ENCODE measurements around the gene CLCN3.
"Not testable (repeated sequence)": the region's sequence is repeated elsewhere in the genome, so short reads cannot be mapped to it uniquely, and the experiment has no call there.

Gene CLCN3

GRCh38 chr4:169707958-169708643, 87.7 kb downstream of the CLCN3 start:
- DNase-seq (ENCODE audit: low read depth) = no peak

- DNase-seq (ENCODE audit: low read depth) = no peak
These were observed 95.4 kb downstream of the CLCN3 start for GRCh38 chr4:169715826-169716225.

- DNase-seq (ENCODE audit: low read depth) = no peak
These were observed 96.3 kb downstream of the CLCN3 start for GRCh38 chr4:169716677-169717076.

GRCh38 chr4:169720529-169720928, 100.2 kb downstream of the CLCN3 start:
- DNase-seq (ENCODE audit: low read depth) = no peak

GRCh38 chr4:169723207-169723965, 103.0 kb downstream of the CLCN3 start:
- DNase-seq (ENCODE audit: low read depth) = no peak

GRCh38 chr4:169724260-169724659, 103.9 kb downstream of the CLCN3 start:
- no peak for DNase-seq (ENCODE audit: low read depth)

- no peak for DNase-seq (ENCODE audit: low read depth)
These were observed 107.2 kb downstream of the CLCN3 start for GRCh38 chr4:169727616-169728015.

GRCh38 chr4:169730564-169730963, 110.2 kb downstream of the CLCN3 start:
- DNase-seq (ENCODE audit: low read depth) = no peak

- DNase-seq (ENCODE audit: low read depth) = not testable (repeated sequence)
These were observed 118.2 kb downstream of the CLCN3 start for GRCh38 chr4:169738604-169739003.

GRCh38 chr4:169741569-169741968, 121.2 kb downstream of the CLCN3 start:
- DNase-seq (ENCODE audit: low read depth) = no peak

- DNase-seq (ENCODE audit: low read depth) = no peak
These were observed 124.2 kb downstream of the CLCN3 start for GRCh38 chr4:169744601-169745000.

- no peak for DNase-seq (ENCODE audit: low read depth)
These were observed 124.9 kb downstream of the CLCN3 start for GRCh38 chr4:169745291-169745690.

- no peak for DNase-seq (ENCODE audit: low read depth)
These were observed 136.7 kb downstream of the CLCN3 start for GRCh38 chr4:169756971-169757574.

- DNase-seq (ENCODE audit: low read depth) = peak; percentile 92
These were observed 137.3 kb downstream of the CLCN3 start, which contains the start of gene HPF1 for GRCh38 chr4:169757575-169758184. TSS of gene HPF1 (minus strand) at chr4:169757944. CDS start at chr4:169757877, 67 bp downstream.

GRCh38 chr4:169758401-169758962, 138.1 kb downstream of the CLCN3 start:
- DNase-seq (ENCODE audit: low read depth) = no peak

GRCh38 chr4:169761846-169762245, 141.5 kb downstream of the CLCN3 start:
- DNase-seq (ENCODE audit: low read depth) = no peak

GRCh38 chr4:169765835-169766234, 145.5 kb downstream of the CLCN3 start:
- no peak for DNase-seq (ENCODE audit: low read depth)

- DNase-seq (ENCODE audit: low read depth) = no peak
These were observed 146.4 kb downstream of the CLCN3 start for GRCh38 chr4:169766741-169767140.

- no peak for DNase-seq (ENCODE audit: low read depth)
These were observed 148.0 kb downstream of the CLCN3 start for GRCh38 chr4:169768385-169768784.

GRCh38 chr4:169770416-169770815, 150.0 kb downstream of the CLCN3 start:
- no peak for DNase-seq (ENCODE audit: low read depth)

GRCh38 chr4:169771556-169772080, 151.2 kb downstream of the CLCN3 start:
- DNase-seq (ENCODE audit: low read depth) = not testable (repeated sequence)
